ENCODE data around the gene DNAAF2. TPM values are rescaled to one million over a fixed set of nuclear protein-coding genes. Genes with fewer than 3 reads are reported as not detected.

DNAAF2 gene
- total RNA-seq, 4 donors from 2014 or later, result 9.6 to 21.7 (median 19.4) TPM

GRCh38 chr14:49582113-49582977 lies 52.7 kb downstream of the DNAAF2 start:
- intact Hi-C loops (cut with DNase I; ENCODE audit: low total_unique reads) (no loop called here), in situ Hi-C loops (cut with MboI; ENCODE audit: low pct_ligation_motif_present in 1 of 4, low pct_unique_long_range_greater_than_20kb in 1 of 4, low sequenced_read_pairs in 3 of 4) (no loop called here)
- 85 to 95% methylated on average over 4 of the region's 4 CpGs for WGBS, 2 donors (ENCODE audit: low coverage in 1 of 2)
- no peak overlapping the region for H3K27ac ChIP-seq
- TF ChIP-seq EP300 (IDR thresholded peaks at IDR 0.05; ENCODE audit: low read depth), result no peak
- no peaks in the 10 kb centered on the region for H3K27me3 ChIP-seq
- H3K9me3 ChIP-seq, result no peaks in the 10 kb centered on the region
- peaks cover 0 to 5% (median 3%) of the 10 kb centered on the region in 4 donors for H3K36me3 ChIP-seq
- no peak for DNase-seq
- H3K4me1 ChIP-seq, result peaks cover 7 to 27% (median 23%) of the 10 kb centered on the region in 4 donors
- no peak overlapping the region for H3K4me3 ChIP-seq

GRCh38 chr14:49581209-49582112 lies 53.6 kb downstream of the DNAAF2 start:
- H3K27me3 ChIP-seq, result no peaks in the 10 kb centered on the region
- intact Hi-C loops (cut with DNase I; ENCODE audit: low total_unique reads) (no loop called here), in situ Hi-C loops (cut with MboI; ENCODE audit: low pct_ligation_motif_present in 1 of 4, low pct_unique_long_range_greater_than_20kb in 1 of 4, low sequenced_read_pairs in 3 of 4) (no loop called here)
- WGBS, 2 donors (ENCODE audit: low coverage in 1 of 2), result 73 to 76% methylated on average over 8 to 9 of the region's 9 CpGs
- no peak for DNase-seq
- no peaks in the 10 kb centered on the region for H3K9me3 ChIP-seq
- no peak overlapping the region for H3K4me3 ChIP-seq
- H3K4me1 ChIP-seq, result peaks cover 7 to 27% (median 23%) of the 10 kb centered on the region in 4 donors
- TF ChIP-seq EP300 (IDR thresholded peaks at IDR 0.05; ENCODE audit: low read depth) (no peak), POLR2AphosphoS5 (IDR thresholded peaks at IDR 0.05) (no peak), POLR2A (IDR thresholded peaks at IDR 0.05) (no peak)
- H3K36me3 ChIP-seq, result peaks cover 0 to 14% (median 4%) of the 10 kb centered on the region in 4 donors
- H3K27ac ChIP-seq, result no peak overlapping the region

- Histone ChIP-seq H3K36me3 (peaks cover 0 to 15% (median 4%) of the 10 kb centered on the region in 4 donors), H3K27ac (no peak overlapping the region), H3K9me3 (no peaks in the 10 kb centered on the region), H3K4me1 (peaks cover 7 to 22% (median 20%) of the 10 kb centered on the region in 4 donors), H3K4me3 (no peak overlapping the region), H3K27me3 (no peaks in the 10 kb centered on the region)
- in situ Hi-C loops (cut with MboI; ENCODE audit: low pct_ligation_motif_present in 1 of 4, low pct_unique_long_range_greater_than_20kb in 1 of 4, low sequenced_read_pairs in 3 of 4), result no loop called here
- DNase-seq, result no peak
- intact Hi-C loops (cut with DNase I; ENCODE audit: low total_unique reads), result no loop called here
- WGBS, 2 donors (ENCODE audit: low coverage in 1 of 2), result 75 to 84% methylated on average over 1 to 2 of the region's 2 CpGs
- TF ChIP-seq EP300 (IDR thresholded peaks at IDR 0.05; ENCODE audit: low read depth) (no peak), POLR2A (IDR thresholded peaks at IDR 0.05) (no peak), CTCF (IDR thresholded peaks at IDR 0.05) (no peak)
These were observed 55.2 kb downstream of the DNAAF2 start for GRCh38 chr14:49579841-49580240.

- H3K9me3 ChIP-seq, result no peaks in the 10 kb centered on the region
- no peak overlapping the region for H3K4me3 ChIP-seq
- TF ChIP-seq EP300 (IDR thresholded peaks at IDR 0.05; ENCODE audit: low read depth) (no peak), POLR2AphosphoS5 (IDR thresholded peaks at IDR 0.05) (no peak), CTCF (IDR thresholded peaks at IDR 0.05) (no peak), POLR2A (IDR thresholded peaks at IDR 0.05) (no peak)
- intact Hi-C loops (cut with DNase I; ENCODE audit: low total_unique reads) (no loop called here), in situ Hi-C loops (cut with MboI; ENCODE audit: low pct_ligation_motif_present in 1 of 4, low pct_unique_long_range_greater_than_20kb in 1 of 4, low sequenced_read_pairs in 3 of 4) (no loop called here)
- H3K36me3 ChIP-seq, result peaks cover 0 to 9% (median 4%) of the 10 kb centered on the region in 4 donors
- DNase-seq, result no peak
- WGBS, 2 donors (ENCODE audit: low coverage in 1 of 2), result 95 to 100% methylated on average over 1 of the region's 1 CpG
- peaks cover 0 to 5% (median 4%) of the 10 kb centered on the region in 4 donors for H3K4me1 ChIP-seq
- no peaks in the 10 kb centered on the region for H3K27me3 ChIP-seq
- no peak overlapping the region for H3K27ac ChIP-seq
These were observed 56.9 kb downstream of the DNAAF2 start for GRCh38 chr14:49578141-49578540.

Small RNA genes lying within 50 kb of the gene (small RNA-seq; reads per million reads assigned to genes)
- gene AL139099.3, result 0 reads per million in 4 donors
- 0 reads per million in 4 donors for gene AL139099.4
- 0 reads per million in 4 donors for gene RF00019
- 0 reads per million in 4 donors for gene RNU6ATAC30P

Other genes starting within 250 kb of the DNAAF2 start
- gene RPS29, start 48.9 kb downstream of the DNAAF2 start, total RNA-seq, result 1,000 to 10,000 TPM; 2,435 to 6,129 (median 4,291) TPM
- 10 to 100 TPM in 2 of 4 donors, 1 to 10 TPM in 1, not detected in 1; 3.0 to 17.1 (median 12.4) TPM for gene LRR1, start 36.3 kb downstream of the DNAAF2 start, total RNA-seq
- 100 to 1,000 TPM in 2 of 4 donors, 10 to 100 TPM in 2; 22.8 to 248 (median 137) TPM for gene RPL36AL, start 14.6 kb downstream of the DNAAF2 start, total RNA-seq
- 10 to 100 TPM; 24.3 to 62.3 (median 49.2) TPM for gene MGAT2, start 14.4 kb downstream of the DNAAF2 start, total RNA-seq
- 1 to 10 TPM in 2 of 4 donors, not detected in 2; 5.7 to 9.2 TPM for gene POLE2, start 53.0 kb upstream of the DNAAF2 start, total RNA-seq
- gene KLHDC1, start 57.9 kb upstream of the DNAAF2 start, total RNA-seq, result 1 to 10 TPM; 4.0 to 9.4 (median 7.9) TPM
- 100 to 1,000 TPM in 3 of 4 donors, 10 to 100 TPM in 1; 88.6 to 113 (median 109) TPM for gene KLHDC2, start 132.9 kb upstream of the DNAAF2 start, total RNA-seq
- gene NEMF, start 217.5 kb upstream of the DNAAF2 start, total RNA-seq, result 100 to 1,000 TPM in 1 of 4 donors, 10 to 100 TPM in 3; 50.2 to 129 (median 79.3) TPM

All from transverse colon (tissue), 4 donors.